Measurements from ENCODE around the gene TM7SF2.

DNA sequence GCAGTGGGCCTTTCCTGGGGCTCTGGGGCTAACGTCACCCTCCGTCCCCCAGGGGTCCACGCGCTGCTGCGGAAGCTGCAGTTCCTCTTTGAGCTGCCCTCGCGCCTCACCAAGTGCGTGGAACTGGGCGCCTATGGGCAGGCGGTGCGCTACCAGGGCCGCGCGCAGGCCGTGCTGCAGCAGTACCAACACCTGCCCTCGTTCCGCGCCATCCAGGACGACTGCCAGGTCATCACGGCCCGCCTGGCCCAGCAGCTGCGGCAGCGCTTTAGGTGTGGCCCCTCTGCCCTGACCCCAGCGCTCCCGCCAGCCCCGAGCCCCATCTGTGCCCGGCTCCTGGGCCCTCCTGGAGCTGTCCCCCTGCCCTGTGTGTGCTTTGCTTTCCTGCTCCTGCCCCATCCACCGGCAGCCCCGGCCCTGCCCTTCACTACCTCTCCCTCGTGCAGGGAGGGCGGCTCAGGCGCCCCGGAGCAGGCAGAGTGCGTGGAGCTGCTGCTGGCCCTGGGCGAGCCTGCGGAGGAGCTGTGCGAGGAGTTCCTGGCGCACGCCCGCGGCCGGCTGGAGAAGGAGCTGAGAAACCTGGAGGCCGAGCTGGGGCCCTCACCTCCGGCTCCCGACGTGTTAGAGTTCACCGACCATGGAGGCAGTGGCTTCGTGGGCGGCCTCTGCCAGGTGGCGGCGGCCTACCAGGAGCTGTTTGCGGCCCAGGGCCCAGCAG lies 3.8 kb upstream of the TM7SF2 start:
- TF ChIP-seq, protein P1, sequence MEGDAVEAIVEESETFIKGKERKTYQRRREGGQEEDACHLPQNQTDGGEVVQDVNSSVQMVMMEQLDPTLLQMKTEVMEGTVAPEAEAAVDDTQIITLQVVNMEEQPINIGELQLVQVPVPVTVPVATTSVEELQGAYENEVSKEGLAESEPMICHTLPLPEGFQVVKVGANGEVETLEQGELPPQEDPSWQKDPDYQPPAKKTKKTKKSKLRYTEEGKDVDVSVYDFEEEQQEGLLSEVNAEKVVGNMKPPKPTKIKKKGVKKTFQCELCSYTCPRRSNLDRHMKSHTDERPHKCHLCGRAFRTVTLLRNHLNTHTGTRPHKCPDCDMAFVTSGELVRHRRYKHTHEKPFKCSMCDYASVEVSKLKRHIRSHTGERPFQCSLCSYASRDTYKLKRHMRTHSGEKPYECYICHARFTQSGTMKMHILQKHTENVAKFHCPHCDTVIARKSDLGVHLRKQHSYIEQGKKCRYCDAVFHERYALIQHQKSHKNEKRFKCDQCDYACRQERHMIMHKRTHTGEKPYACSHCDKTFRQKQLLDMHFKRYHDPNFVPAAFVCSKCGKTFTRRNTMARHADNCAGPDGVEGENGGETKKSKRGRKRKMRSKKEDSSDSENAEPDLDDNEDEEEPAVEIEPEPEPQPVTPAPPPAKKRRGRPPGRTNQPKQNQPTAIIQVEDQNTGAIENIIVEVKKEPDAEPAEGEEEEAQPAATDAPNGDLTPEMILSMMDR (optimal IDR thresholded peaks at IDR 0.05 in 1 of 3, IDR thresholded peaks at IDR 0.05 in 1 of 3, conservative IDR thresholded peaks at IDR 0.05 in 1 of 3; ENCODE audit: extremely low read depth in 1 of 3, insufficient read depth in 2 of 3, low read length in 3 of 3): no peak
- no peak for TF ChIP-seq EZH2 (IDR thresholded peaks at IDR 0.05; ENCODE audit: low read length)
